Ovary (tissue), 9 donors: ENCODE results near the gene LAMB1. TPM values are rescaled to one million over a fixed set of nuclear protein-coding genes. Genes with fewer than 3 reads are reported as not detected.

Experiments
- DNase-seq, 5 donors: peaks; one replicate each; pipeline ENCODE4 v3.0.0-alpha.2; 2019 to 2020
- H3K27ac ChIP-seq, 2 donors: fragments of 200-600 bp; one replicate each; pipeline versions ENCODE4 v1.5.1 to v1.8.0; 2019 to 2022
- H3K27me3 ChIP-seq: fragments of 200-600 bp; one replicate; pipeline ENCODE4 v1.8.0; 2022
- H3K36me3 ChIP-seq: fragments of 200-600 bp; sonication (generic); one replicate; pipeline ENCODE4 v1.5.1; 2019
- H3K4me1 ChIP-seq: one replicate; pipeline ENCODE4 v1.8.1; 2013; ENCODE audit warnings: mild to moderate bottlenecking, moderate library complexity; ENCODE audit not compliant: insufficient read depth
- H3K4me3 ChIP-seq: fragments of 200-600 bp; sonication (generic); one replicate; pipeline ENCODE4 v1.5.1; 2017
- H3K9me3 ChIP-seq, 2 donors: fragments of 200-600 bp in 1 of 2; sonication (generic) in 1 of 2; one replicate each; pipeline versions ENCODE4 v1.5.1 to v1.8.1; 2013 to 2019; ENCODE audit warnings: mild to moderate bottlenecking in 1 of 2, moderate library complexity in 1 of 2
- EP300 ChIP-seq: sonication (generic); formaldehyde crosslinking; IDR thresholded peaks from one replicate; pipeline ENCODE4 v1.6.1; 2017; ENCODE audit warnings: antibody characterized with exemption
- POLR2A ChIP-seq: fragments of 450-650 bp; IDR thresholded peaks from one replicate; pipeline ENCODE4 v1.6.1; 2017; ENCODE audit warnings: antibody characterized with exemption, mild to moderate bottlenecking, moderate library complexity
- WGBS, 3 donors: extraction: QIAGEN DNeasy Blood & Tissue Kit in 1 of 3; methylation state at CpG; one replicate each; pipeline versions ENCODE4 v1.1.5 to v1.1.7; 2013 to 2017; 5-methylcytosine and 5-hydroxymethylcytosine counted together
- intact Hi-C, 4 donors: fragments of 100-400 bp; cut with DNase I; formaldehyde crosslinking; loops; one replicate each; pipeline versions ENCODE4 v1.11.0 to v1.15.1; 2022 to 2023
- polyA plus RNA-seq, 2 donors: library from polyadenylated mRNA; stranded (reverse); fragments of 200-250 nt in 1 of 2; fragments of 350-450 nt in 1 of 2; fragmentation: Illumina TruSeq in 1 of 2; extraction: RNeasy Lipid Tissue Mini Kit (QIAGEN cat#74804) in 1 of 2; gene quantifications; one replicate each; pipeline ENCODE4 v1.2.3, GENCODE V29; 2013 to 2014
- total RNA-seq, 7 donors: library from RNA; depleted of rRNA in 2 of 7; stranded (reverse); fragments of >200 nt in 2 of 7; fragmentation: NEBNext Ultra II Directional in 3 of 7; extraction: Animal tissue kit (Norgen Biotek cat#: 25700) in 3 of 7; gene quantifications; one replicate each; pipeline versions ENCODE4 v1.1.0 to v1.2.4, GENCODE V29; 2016 to 2023
- TF ChIP-seq, protein P1 (sequence below), 3 donors: fragments of 450-650 bp in 2 of 3; fragments of 200-600 bp in 1 of 3; IDR thresholded peaks; one replicate each; pipeline versions ENCODE4 v1.5.1 to v1.8.0; 2016 to 2022; ENCODE audit warnings: antibody characterized with exemption in 3 of 3, mild to moderate bottlenecking in 1 of 3
- donor health status: DM: no; HTN: no; CAD: no; lungs with moderate emphysema.
- donor health status: DM: no; HTN: no; CAD: no.
- donor health status: Bipolar disorder and iron deficiency.
- donor health status: DM: yes; HTN: yes; CAD: no.
- donor health status: DM: no; HTN: no; CAD: no.
- donor health status: DM: yes; HTN: yes; CAD: no.

The LAMB1 gene
- total and polyA plus RNA-seq, 9 donors, result 10.2 to 151 (median 65.0) TPM

DNA sequence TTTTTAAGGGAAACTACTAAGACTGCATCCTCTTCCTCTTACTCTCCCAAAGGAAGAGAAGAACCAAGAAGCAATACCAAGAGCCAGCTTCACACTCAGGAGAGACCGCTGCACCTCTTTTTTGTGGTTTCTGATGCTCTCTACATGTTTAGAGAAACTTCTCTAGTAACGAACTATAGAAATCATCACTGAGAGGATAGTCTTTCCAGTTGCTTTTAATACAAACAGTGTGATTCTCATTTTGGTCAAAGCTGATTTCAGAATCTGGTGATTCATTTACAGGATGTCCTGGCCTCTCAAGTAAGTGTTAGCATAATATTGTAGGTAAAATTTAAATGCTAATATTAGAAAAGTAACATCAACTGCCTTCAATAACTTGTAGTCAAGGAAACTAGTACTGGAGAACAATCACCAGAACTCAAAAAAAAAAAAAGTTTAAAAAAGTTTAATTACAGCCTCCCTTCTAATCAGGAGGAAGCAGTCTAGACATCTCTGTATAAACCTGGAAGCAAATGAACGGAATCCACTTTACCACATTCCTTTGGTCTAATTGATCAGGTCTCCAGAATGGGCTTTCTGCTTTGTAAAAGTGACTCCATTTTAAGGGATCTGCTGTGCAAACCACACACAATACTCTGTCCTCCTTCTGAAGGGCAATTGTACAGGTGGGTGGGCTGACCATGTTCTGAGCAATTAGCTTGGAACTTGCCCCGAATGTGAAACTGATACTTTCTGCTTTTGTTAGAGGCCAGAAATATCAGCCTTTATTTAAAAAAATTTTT lies 3.0 kb downstream of the LAMB1 start:
- intact Hi-C loops, result loop anchor here in 1 of 4 donors (10.0 kb wide), 1 partner anchor 145 kb away; no protein-coding TSS in a partner anchor
- H3K27me3 ChIP-seq, result no peaks in the 10 kb centered on the region
- no peaks in the 10 kb centered on the region for H3K9me3 ChIP-seq
- TF ChIP-seq EP300, result no peak
- no peak for TF ChIP-seq POLR2A
- TF ChIP-seq, protein P1, sequence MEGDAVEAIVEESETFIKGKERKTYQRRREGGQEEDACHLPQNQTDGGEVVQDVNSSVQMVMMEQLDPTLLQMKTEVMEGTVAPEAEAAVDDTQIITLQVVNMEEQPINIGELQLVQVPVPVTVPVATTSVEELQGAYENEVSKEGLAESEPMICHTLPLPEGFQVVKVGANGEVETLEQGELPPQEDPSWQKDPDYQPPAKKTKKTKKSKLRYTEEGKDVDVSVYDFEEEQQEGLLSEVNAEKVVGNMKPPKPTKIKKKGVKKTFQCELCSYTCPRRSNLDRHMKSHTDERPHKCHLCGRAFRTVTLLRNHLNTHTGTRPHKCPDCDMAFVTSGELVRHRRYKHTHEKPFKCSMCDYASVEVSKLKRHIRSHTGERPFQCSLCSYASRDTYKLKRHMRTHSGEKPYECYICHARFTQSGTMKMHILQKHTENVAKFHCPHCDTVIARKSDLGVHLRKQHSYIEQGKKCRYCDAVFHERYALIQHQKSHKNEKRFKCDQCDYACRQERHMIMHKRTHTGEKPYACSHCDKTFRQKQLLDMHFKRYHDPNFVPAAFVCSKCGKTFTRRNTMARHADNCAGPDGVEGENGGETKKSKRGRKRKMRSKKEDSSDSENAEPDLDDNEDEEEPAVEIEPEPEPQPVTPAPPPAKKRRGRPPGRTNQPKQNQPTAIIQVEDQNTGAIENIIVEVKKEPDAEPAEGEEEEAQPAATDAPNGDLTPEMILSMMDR (IDR thresholded peaks at IDR 0.05), result no peak
- H3K36me3 ChIP-seq, result no peaks in the 10 kb centered on the region
- WGBS, 3 donors, result 73 to 78% (median 75%) methylated on average over 4 of the region's 4 CpGs
- no peak overlapping the region for H3K27ac ChIP-seq
- no peak overlapping the region for H3K4me3 ChIP-seq
- peaks cover 8% of the 10 kb centered on the region for H3K4me1 ChIP-seq
- DNase-seq, result no peak

DNA sequence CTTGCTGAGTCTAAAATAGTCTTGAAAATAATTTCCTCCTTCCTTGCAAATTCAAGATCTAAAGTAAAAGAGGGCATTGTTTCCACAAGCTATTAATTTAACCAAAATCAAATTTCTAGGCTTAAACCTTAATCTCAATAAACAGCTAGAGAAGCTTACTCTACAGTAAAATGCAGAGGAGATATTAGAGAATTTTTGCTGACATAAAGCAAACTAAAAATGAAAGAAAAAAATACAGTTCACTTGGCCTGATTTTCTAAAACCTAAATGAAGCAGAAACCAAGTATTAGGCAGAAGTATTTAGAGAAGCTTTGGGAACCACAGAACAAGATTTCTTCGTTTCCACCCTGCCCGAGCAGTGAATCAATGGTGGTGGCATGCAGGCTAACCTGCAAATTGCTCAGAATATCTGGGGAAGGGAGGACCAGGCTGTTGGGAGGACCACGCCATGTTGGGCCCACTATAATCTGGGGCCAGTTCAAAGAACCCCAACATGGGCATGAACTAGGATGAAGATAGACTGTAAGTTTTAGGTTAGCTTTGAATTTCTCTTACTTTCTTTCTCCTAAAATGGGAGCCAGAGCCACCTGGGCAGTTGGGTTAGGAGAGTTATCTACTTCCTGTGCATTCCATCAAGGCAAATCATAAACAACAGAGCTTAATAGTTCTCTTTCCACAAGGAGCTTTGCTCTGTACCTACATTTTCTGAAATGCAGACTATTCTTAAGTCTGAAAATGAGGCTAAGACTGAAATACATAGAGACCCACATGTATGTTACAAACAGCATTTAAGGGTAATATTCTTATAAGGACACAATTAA lies 4.1 kb downstream of the LAMB1 start:
- DNase-seq, result no peak
- Histone ChIP-seq H3K27me3 (no peaks in the 10 kb centered on the region), H3K9me3 (no peaks in the 10 kb centered on the region), H3K27ac (no peak overlapping the region), H3K4me3 (no peak overlapping the region), H3K36me3 (no peaks in the 10 kb centered on the region), H3K4me1 (peaks cover 8% of the 10 kb centered on the region)
- no peak for TF ChIP-seq POLR2A
- TF ChIP-seq EP300, result no peak
- TF ChIP-seq, protein P1 (IDR thresholded peaks at IDR 0.05), result no peak
- intact Hi-C loops, result no loop called here
- WGBS, 3 donors, result 74 to 84% (median 81%) methylated on average over 3 of the region's 3 CpGs

DNA sequence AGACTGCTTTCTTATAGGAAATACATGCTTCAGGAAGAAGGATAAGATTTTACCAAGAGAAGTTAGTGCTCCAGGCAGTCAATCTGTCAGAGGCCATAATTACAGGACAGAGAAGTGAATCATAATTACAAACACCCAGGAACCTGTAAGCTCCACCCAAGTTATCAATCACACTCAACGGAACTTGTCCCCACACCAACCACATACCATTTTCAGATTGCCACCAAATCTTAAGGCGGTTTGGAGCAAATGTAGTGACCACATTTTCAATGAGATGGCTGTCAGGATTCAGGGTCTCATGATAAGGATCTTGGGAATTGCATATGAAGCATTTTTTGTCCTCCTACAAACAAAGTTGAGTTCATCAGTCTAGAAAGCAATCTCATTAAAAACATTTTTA lies 4.8 kb downstream of the LAMB1 start:
- Histone ChIP-seq H3K4me3 (no peak overlapping the region), H3K27ac (no peak overlapping the region), H3K4me1 (peaks cover 8% of the 10 kb centered on the region), H3K36me3 (no peaks in the 10 kb centered on the region), H3K27me3 (no peaks in the 10 kb centered on the region), H3K9me3 (no peaks in the 10 kb centered on the region)
- no peak for DNase-seq
- WGBS, 3 donors, result 79 to 95% (median 93%) methylated on average over 2 of the region's 2 CpGs
- intact Hi-C loops, result no loop called here
- TF ChIP-seq EP300 (no peak), POLR2A (no peak)
- TF ChIP-seq, protein P1 (IDR thresholded peaks at IDR 0.05), result no peak

DNA sequence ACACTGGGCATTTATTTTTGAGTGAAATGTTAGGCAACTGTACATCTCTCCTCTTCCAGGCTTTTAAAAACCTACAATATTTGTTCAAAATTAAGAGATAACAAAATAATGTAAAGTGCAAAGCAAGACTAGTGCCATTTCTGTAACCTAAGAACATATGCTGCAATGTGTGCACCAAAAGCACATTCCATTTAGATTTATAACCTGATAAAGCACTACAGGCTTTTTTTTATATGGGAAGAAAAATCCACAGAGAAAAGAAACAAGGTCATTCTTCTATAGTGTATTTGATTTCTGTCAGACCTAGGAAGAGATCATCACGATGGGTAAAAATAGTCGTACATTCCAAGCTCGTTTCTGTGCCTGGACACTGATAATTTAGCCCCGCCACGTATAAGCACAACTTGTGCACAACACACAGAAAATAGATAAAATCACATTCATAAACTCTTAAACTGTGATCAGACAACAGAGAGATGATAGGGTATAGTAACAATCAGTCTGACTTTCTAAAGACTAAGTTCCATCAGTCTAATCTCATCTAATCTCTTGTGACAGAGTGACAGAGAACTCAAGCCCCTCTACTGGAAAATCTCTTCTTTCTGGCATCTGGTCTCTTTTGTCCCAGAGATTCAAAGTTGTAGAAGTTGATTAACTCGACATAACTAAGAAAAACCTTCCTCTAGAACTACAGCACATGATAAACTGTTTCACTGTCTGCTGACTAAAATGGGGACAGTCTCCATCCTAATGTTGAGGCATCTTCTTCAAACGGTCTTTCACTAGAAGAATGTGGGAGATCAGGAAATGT lies 6.7 kb downstream of the LAMB1 start:
- no peak overlapping the region for H3K4me3 ChIP-seq
- DNase-seq, result no peak
- intact Hi-C loops, result no loop called here
- TF ChIP-seq, protein P1 (IDR thresholded peaks at IDR 0.05), result no peak
- no peak for TF ChIP-seq EP300
- no peak for TF ChIP-seq POLR2A
- H3K27ac ChIP-seq, result no peak overlapping the region
- H3K4me1 ChIP-seq, result peaks cover 8% of the 10 kb centered on the region
- no peaks in the 10 kb centered on the region for H3K9me3 ChIP-seq
- no peaks in the 10 kb centered on the region for H3K27me3 ChIP-seq
- 43 to 50% (median 45%) methylated on average over 7 of the region's 7 CpGs for WGBS, 3 donors
- H3K36me3 ChIP-seq, result no peaks in the 10 kb centered on the region
